SK-N-SH (cell line): ENCODE data around the gene OR1J2. TPM values are rescaled to one million over a fixed set of nuclear protein-coding genes. Genes with fewer than 3 reads are reported as not detected.

Experiments
- CTCF ChIA-PET: fragments of 300-600, 350-600 bp; formaldehyde crosslinking; extraction: SDS; loops from one replicate; lab custom pipeline; 2021; lab: Yijun Ruan, JAX
- POLR2A ChIA-PET: fragments of 350-600 bp; sonication (Branson Sonifier 250); formaldehyde crosslinking; extraction: SDS; loops from one replicate; lab custom pipeline; 2020; ENCODE audit warnings: antibody characterized with exemption, inconsistent platforms; lab: Yijun Ruan, JAX
- DNase-seq: peaks from one replicate; pipeline ENCODE4 v3.0.0; 2012
- H2AFZ ChIP-seq: fragments of 200-600 bp; sonication (generic); 2 replicates; pipeline ENCODE4 v1.8.1; 2016; ENCODE audit warnings: antibody characterized with exemption, mild to moderate bottlenecking, low read depth
- H3F3A ChIP-seq: fragments of 200-600 bp; sonication (generic); replicated peaks from 2 replicates; pipeline ENCODE3; 2016; ENCODE audit warnings: antibody characterized with exemption, mild to moderate bottlenecking; ENCODE audit not compliant: insufficient read depth
- H3K27ac ChIP-seq, 2 experiments: fragments of 200-500 bp in 1 of 2; fragments of 200-600 bp in 1 of 2; sonication (Bioruptor generic) in 1 of 2; sonication (generic), shearing (Covaris generic) in 1 of 2; 2 replicates each; pipeline versions ENCODE4 v1.5.1 to v1.6.1; 2014 to 2016; ENCODE audit warnings: low read depth in 2 of 2, inconsistent platforms in 1 of 2, low read length in 1 of 2, mild to moderate bottlenecking in 1 of 2, mixed read lengths in 1 of 2
- H3K27me3 ChIP-seq: fragments of 200-600 bp; sonication (generic), shearing (Covaris generic); 2 replicates; pipeline ENCODE4 v1.6.1; 2016; ENCODE audit warnings: mixed run types; ENCODE audit not compliant: insufficient read depth
- H3K36me3 ChIP-seq, 2 experiments: fragments of 200-500 bp in 1 of 2; fragments of 200-600 bp in 1 of 2; sonication (Bioruptor generic) in 1 of 2; sonication (generic) in 1 of 2; replicated peaks in 1 of 2; 2 replicates each; pipeline versions ENCODE3 to v1.5.1; 2014 to 2016; ENCODE audit warnings: low read length in 1 of 2, mild to moderate bottlenecking in 1 of 2; ENCODE audit not compliant: insufficient read depth in 2 of 2, control insufficient read depth in 1 of 2
- H3K4me1 ChIP-seq, 2 experiments: fragments of 200-500 bp in 1 of 2; fragments of 200-600 bp in 1 of 2; sonication (Bioruptor generic) in 1 of 2; sonication (generic), shearing (Covaris generic) in 1 of 2; 2 replicates each; pipeline versions ENCODE4 v1.5.1 to v1.6.1; 2014 to 2016; ENCODE audit warnings: low read depth in 1 of 2, low read length in 1 of 2, mixed run types in 1 of 2; ENCODE audit not compliant: insufficient read depth in 2 of 2, control insufficient read depth in 1 of 2
- H3K4me2 ChIP-seq: fragments of 200-600 bp; sonication (generic), shearing (Covaris generic); 2 replicates; pipeline ENCODE4 v1.6.1; 2017; ENCODE audit warnings: mixed run types
- H3K4me3 ChIP-seq, 2 experiments: fragments of 200-500 bp in 1 of 2; fragments of 200-600 bp in 1 of 2; sonication (Bioruptor generic) in 1 of 2; sonication (generic), shearing (Covaris generic) in 1 of 2; 2 replicates each; pipeline versions ENCODE4 v1.5.1 to v1.8.1; 2014 to 2016; ENCODE audit warnings: low read depth in 2 of 2, inconsistent platforms in 1 of 2, low read length in 1 of 2, mild to moderate bottlenecking in 1 of 2, mixed read lengths in 1 of 2, moderate library complexity in 1 of 2
- H3K79me2 ChIP-seq: fragments of 200-600 bp; sonication (generic); 2 replicates; pipeline ENCODE4 v1.8.1; 2017; ENCODE audit warnings: mild to moderate bottlenecking; ENCODE audit not compliant: insufficient read depth
- H3K9ac ChIP-seq: fragments of 200-600 bp; sonication (generic); 2 replicates; pipeline ENCODE4 v1.6.1; 2017; ENCODE audit warnings: mixed run types
- H3K9me2 ChIP-seq: fragments of 200-600 bp; sonication (generic); 2 replicates; pipeline ENCODE4 v1.6.1; 2017; ENCODE audit warnings: mixed run types
- H3K9me3 ChIP-seq: fragments of 200-600 bp; sonication (generic); 2 replicates; pipeline ENCODE4 v1.6.1; 2017; ENCODE audit warnings: mixed run types, mild to moderate bottlenecking, moderate library complexity
- H4K20me1 ChIP-seq: fragments of 200-600 bp; sonication (generic); 2 replicates; pipeline ENCODE4 v1.6.1; 2017; ENCODE audit warnings: mild to moderate bottlenecking, mixed run types; ENCODE audit not compliant: insufficient read depth
- CHD2 ChIP-seq: fragments of 150-350 bp; IDR thresholded peaks from 2 replicates; pipeline ENCODE4 v1.6.1; 2018; ENCODE audit warnings: low read length; ENCODE audit not compliant: partially characterized antibody
- CTCF ChIP-seq: fragments of 200-600 bp; sonication (generic); IDR thresholded peaks from 2 replicates; pipeline ENCODE4 v1.6.1; 2017; ENCODE audit warnings: antibody characterized with exemption, mild to moderate bottlenecking, moderate library complexity
- ELF1 ChIP-seq: IDR thresholded peaks from 2 replicates; pipeline ENCODE4 v1.4.0; 2012
- EP300 ChIP-seq, 2 experiments: IDR thresholded peaks; 2 replicates each; pipeline versions ENCODE4 v1.4.0 to v1.6.1; 2012; ENCODE audit warnings: borderline replicate concordance in 1 of 2, low read depth in 1 of 2, low read length in 1 of 2
- EZH2phosphoT487 ChIP-seq: fragments of 200-600 bp; sonication (generic); IDR thresholded peaks from 2 replicates; pipeline ENCODE4 v1.6.1; 2017; ENCODE audit warnings: low read depth, mixed run types, mild to moderate bottlenecking, antibody characterized with exemption, moderate library complexity, borderline replicate concordance
- MEF2A ChIP-seq: IDR thresholded peaks from 2 replicates; pipeline ENCODE4 v1.4.0; 2012; ENCODE audit warnings: low read depth, borderline replicate concordance
- NRF1 ChIP-seq: IDR thresholded peaks from 2 replicates; pipeline ENCODE4 v1.6.1; 2012; ENCODE audit warnings: low read depth, mild to moderate bottlenecking, low read length
- POLR2AphosphoS5 ChIP-seq: IDR thresholded peaks from 2 replicates; pipeline ENCODE4 v1.6.1; 2012; ENCODE audit warnings: low read depth, low read length
- RCOR1 ChIP-seq: fragments of 150-350 bp; IDR thresholded peaks from 2 replicates; pipeline ENCODE4 v1.6.1; 2017; ENCODE audit warnings: antibody characterized with exemption, low read length
- RXRA ChIP-seq: IDR thresholded peaks from 2 replicates; pipeline ENCODE4 v1.4.0; 2012; ENCODE audit warnings: low read depth, mild to moderate bottlenecking, borderline replicate concordance
- TAF1 ChIP-seq: IDR thresholded peaks from 2 replicates; pipeline ENCODE4 v1.6.1; 2012; ENCODE audit warnings: low read depth, mild to moderate bottlenecking, low read length, moderate library complexity, borderline replicate concordance
- TCF12 ChIP-seq: IDR thresholded peaks from 2 replicates; pipeline ENCODE4 v1.4.0; 2012
- ZBTB33 ChIP-seq: IDR thresholded peaks from 2 replicates; pipeline ENCODE4 v1.4.0; 2012; ENCODE audit warnings: low read depth, borderline replicate concordance
- WGBS: methylation state at CpG from one replicate; pipeline ENCODE4 v1.1.6; 2017; ENCODE audit warnings: low lambda C conversion rate; 5-methylcytosine and 5-hydroxymethylcytosine counted together
- polyA plus RNA-seq, 3 experiments: library from polyadenylated mRNA; depleted of rRNA; stranded (reverse); fragments of >200 nt; gene quantifications; 2 replicates each; pipeline ENCODE4 v1.2.3, GENCODE V29; 2012

The OR1J2 gene
- polyA plus RNA-seq, 1 of the 3 experiments (the other 2 are of a cell fraction) = not detected

GRCh38 chr9:122506964-122507363, 3.6 kb upstream of the OR1J2 start (continued):
- TF ChIP-seq NRF1 = no peak
- no peak for TF ChIP-seq MEF2A
- TF ChIP-seq ELF1 = no peak
- no peak for TF ChIP-seq RCOR1
- no peak for TF ChIP-seq TCF12
- TF ChIP-seq TAF1 = no peak

DNA sequence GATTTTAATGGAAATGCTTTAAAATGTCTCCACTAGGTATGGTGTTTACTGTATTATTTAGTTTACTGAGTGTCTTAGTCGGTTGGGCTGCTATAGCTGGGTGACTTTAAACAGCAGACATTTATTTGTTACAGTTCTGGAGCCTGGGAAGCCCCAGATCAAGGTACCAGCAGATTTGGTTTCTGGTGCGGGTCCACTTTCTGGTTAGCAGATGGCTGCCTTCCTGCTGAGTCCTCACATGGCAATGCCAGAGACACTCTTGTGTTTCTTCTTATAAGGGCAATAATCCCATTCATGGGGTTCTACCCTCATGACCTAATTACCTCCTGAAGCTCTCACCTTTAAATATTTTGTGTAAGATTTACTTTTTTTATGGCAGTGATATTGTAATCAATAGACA, 7.6 kb downstream of the OR1J2 start:
- Histone ChIP-seq H3K9ac (no peak overlapping the region), H2AFZ (no peak overlapping the region), H3K9me2 (no peaks in the 10 kb centered on the region), H4K20me1 (no peaks in the 10 kb centered on the region), H3K9me3 (no peaks in the 10 kb centered on the region), H3K4me3 (no peak overlapping the region), H3K4me1 (no peaks in the 10 kb centered on the region), H3K27ac (no peak overlapping the region), H3K79me2 (no peaks in the 10 kb centered on the region), H3K4me2 (no peak overlapping the region), H3F3A (no peaks in the 10 kb centered on the region), H3K27me3 (peaks cover 7% of the 10 kb centered on the region; the same call in 1 of the 2 replicates), H3K36me3 (no peaks in the 10 kb centered on the region)
- WGBS = 0% methylated on average over 2 of the region's 2 CpGs
- POLR2A ChIA-PET = no interaction called here
- TF ChIP-seq CTCF = no peak
- CTCF ChIA-PET = interaction anchor here (1.8 kb wide), 1 partner anchor 19 kb away, joined by 5 read pairs; no protein-coding TSS in a partner anchor
- no peak for DNase-seq

- Histone ChIP-seq H3K27me3 (peaks cover 7% of the 10 kb centered on the region; the same call in 1 of the 2 replicates), H3K4me1 (no peaks in the 10 kb centered on the region), H3K36me3 (no peaks in the 10 kb centered on the region), H3K79me2 (no peaks in the 10 kb centered on the region), H3K9me3 (no peaks in the 10 kb centered on the region), H2AFZ (no peak within 1 kb of the TSS), H3K4me2 (no peak within 1 kb of the TSS), H3F3A (no peaks in the 10 kb centered on the region), H3K4me3 (no peak within 1 kb of the TSS), H3K9ac (no peak within 1 kb of the TSS), H4K20me1 (no peaks in the 10 kb centered on the region), H3K27ac (no peak within 1 kb of the TSS), H3K9me2 (no peaks in the 10 kb centered on the region)
- DNase-seq = no peak
- CTCF ChIA-PET = interaction anchor here (1.8 kb wide), 1 partner anchor 20 kb away, joined by 5 read pairs; no protein-coding TSS in a partner anchor
- no peak for TF ChIP-seq TCF12
- TF ChIP-seq RCOR1 = no peak
- no peak for TF ChIP-seq ZBTB33
- no peak for TF ChIP-seq CHD2
- TF ChIP-seq RXRA = no peak
- no peak for TF ChIP-seq NRF1
- TF ChIP-seq EP300 (IDR thresholded peaks at IDR 0.05; ENCODE audit: borderline replicate concordance in 1 of 2, low read depth in 1 of 2, low read length in 1 of 2) = no peak
- TF ChIP-seq POLR2AphosphoS5 = no peak
- TF ChIP-seq EZH2phosphoT487 = no peak
- 26% methylated on average over 4 of the region's 4 CpGs for WGBS
- POLR2A ChIA-PET = no interaction called here
Observed at GRCh38 chr9:122518841-122519240, 8.2 kb downstream of the OR1J2 start, which contains the start of gene OR1J4. OR1J4 (plus strand) TSS chr9:122519141; CDS start chr9:122519141, 0 bp downstream.
